Mesenchymal stem cell (in vitro differentiated cells and primary cell): Measurements from ENCODE around the gene PASK.
A peak's percentile ranks its signal among the peaks of the same experiment; 100 is the strongest.

Experiments used
- DNase-seq: peaks from one replicate; pipeline ENCODE4 v3.0.0-alpha.2; 2013
- H2AFZ ChIP-seq: one replicate; pipeline ENCODE4 v1.6.1; 2013; ENCODE audit warnings: low read depth, mild to moderate bottlenecking, control low read depth, inconsistent platforms, low read length, moderate library complexity
- H2AK5ac ChIP-seq: 2 replicates; pipeline ENCODE4 v1.6.1; 2013; ENCODE audit warnings: low read length, moderate library complexity, mild to moderate bottlenecking, inconsistent platforms; ENCODE audit not compliant: severe bottlenecking
- H2BK120ac ChIP-seq: one replicate; pipeline ENCODE4 v1.6.1; 2013; ENCODE audit warnings: low read depth, mild to moderate bottlenecking, inconsistent platforms, low read length, moderate library complexity
- H2BK12ac ChIP-seq, 2 experiments: one replicate each; pipeline ENCODE4 v1.6.1; 2013; ENCODE audit warnings: inconsistent platforms in 2 of 2, low read length in 2 of 2, mild to moderate bottlenecking in 2 of 2, moderate library complexity in 2 of 2, control low read depth in 1 of 2
- H2BK15ac ChIP-seq: one replicate; pipeline ENCODE4 v1.6.1; 2013; ENCODE audit warnings: mild to moderate bottlenecking, low read depth, inconsistent platforms; ENCODE audit not compliant: poor library complexity, severe bottlenecking
- H2BK5ac ChIP-seq: 2 replicates; pipeline ENCODE4 v1.6.1; 2013; ENCODE audit warnings: low read depth, mild to moderate bottlenecking, low read length, control low read depth, inconsistent platforms; ENCODE audit not compliant: poor library complexity, severe bottlenecking
- H3K14ac ChIP-seq, 2 experiments: one replicate each; pipeline ENCODE4 v1.6.1; 2013; ENCODE audit warnings: inconsistent platforms in 2 of 2, low read length in 2 of 2, control low read depth in 1 of 2, mild to moderate bottlenecking in 1 of 2, moderate library complexity in 1 of 2
- H3K18ac ChIP-seq, 2 experiments: one replicate each; pipeline ENCODE4 v1.6.1; 2013; ENCODE audit warnings: inconsistent platforms in 2 of 2, low read length in 2 of 2, control low read depth in 1 of 2, low read depth in 1 of 2, mild to moderate bottlenecking in 1 of 2
- H3K23ac ChIP-seq, 2 experiments: one replicate each; pipeline ENCODE4 v1.6.1; 2013; ENCODE audit warnings: inconsistent platforms in 2 of 2, low read length in 2 of 2, mild to moderate bottlenecking in 2 of 2, moderate library complexity in 2 of 2, control low read depth in 1 of 2
- H3K27ac ChIP-seq: 2 replicates; pipeline ENCODE4 v1.5.1; 2013; ENCODE audit warnings: mild to moderate bottlenecking, moderate library complexity, low read length, control low read depth, inconsistent platforms; ENCODE audit not compliant: poor library complexity, severe bottlenecking
- H3K27me3 ChIP-seq, 2 experiments: 2 replicates each; pipeline versions ENCODE4 v1.6.1 to v1.7.0; 2013; ENCODE audit warnings: low read length in 2 of 2, mild to moderate bottlenecking in 2 of 2, moderate library complexity in 2 of 2, control low read depth in 1 of 2, inconsistent platforms in 1 of 2; ENCODE audit not compliant: control insufficient read depth in 1 of 2, insufficient read depth in 1 of 2
- H3K36me3 ChIP-seq, 2 experiments: 2 replicates each; pipeline versions ENCODE4 v1.6.1 to v1.7.0; 2013; ENCODE audit warnings: low read length in 2 of 2, control low read depth in 1 of 2, inconsistent platforms in 1 of 2, low read depth in 1 of 2, mild to moderate bottlenecking in 1 of 2; ENCODE audit not compliant: insufficient read depth in 2 of 2, control insufficient read depth in 1 of 2
- H3K4ac ChIP-seq, 2 experiments: one replicate each; pipeline ENCODE4 v1.6.1; 2013; ENCODE audit warnings: inconsistent platforms in 2 of 2, low read length in 2 of 2, mild to moderate bottlenecking in 2 of 2, moderate library complexity in 2 of 2, control low read depth in 1 of 2, low read depth in 1 of 2
- H3K4me1 ChIP-seq: 2 replicates; pipeline ENCODE4 v1.6.1; 2013; ENCODE audit warnings: low read depth, low read length, control low read depth; ENCODE audit not compliant: control insufficient read depth, insufficient read depth
- H3K4me2 ChIP-seq: 2 replicates; pipeline ENCODE4 v1.6.1; 2013; ENCODE audit warnings: low read length, mild to moderate bottlenecking, inconsistent platforms; ENCODE audit not compliant: poor library complexity, severe bottlenecking
- H3K4me3 ChIP-seq, 2 experiments: 2 replicates each; pipeline versions ENCODE4 v1.5.1 to v1.7.0; 2013; ENCODE audit warnings: low read length in 2 of 2, mild to moderate bottlenecking in 2 of 2, control low read depth in 1 of 2, low read depth in 1 of 2; ENCODE audit not compliant: insufficient read depth in 1 of 2
- H3K79me1 ChIP-seq: replicated peaks from 2 replicates; pipeline ENCODE4 v1.6.1; 2013; ENCODE audit warnings: mild to moderate bottlenecking, control low read depth, low read length, inconsistent platforms; ENCODE audit not compliant: poor library complexity, severe bottlenecking
- H3K9ac ChIP-seq: 2 replicates; pipeline ENCODE4 v1.7.0; 2013; ENCODE audit warnings: mild to moderate bottlenecking, low read length, moderate library complexity
- H3K9me3 ChIP-seq: 2 replicates; pipeline ENCODE4 v1.7.0; 2013; ENCODE audit warnings: mild to moderate bottlenecking, low read length; ENCODE audit not compliant: control insufficient read depth
- H4K8ac ChIP-seq: one replicate; pipeline ENCODE4 v1.6.1; 2013; ENCODE audit warnings: inconsistent platforms, mild to moderate bottlenecking, low read length, moderate library complexity
- H4K91ac ChIP-seq: one replicate; pipeline ENCODE4 v1.6.1; 2013; ENCODE audit warnings: mild to moderate bottlenecking, low read length, inconsistent platforms
- WGBS: methylation state at CpG from one replicate; pipeline ENCODE4 v1.1.7; 2013; ENCODE audit warnings: mixed read lengths; 5-methylcytosine and 5-hydroxymethylcytosine counted together

PASK gene

GRCh38 chr2:241190291-241190981, 41.2 kb upstream of the PASK start:
- no peak overlapping the region for H3K18ac ChIP-seq
- no peak overlapping the region for H2BK15ac ChIP-seq
- H3K79me1 ChIP-seq = no peaks in the 10 kb centered on the region
- H3K14ac ChIP-seq = no peak overlapping the region
- H3K9me3 ChIP-seq = no peaks in the 10 kb centered on the region
- no peak overlapping the region for H3K23ac ChIP-seq
- H4K91ac ChIP-seq = no peak overlapping the region
- no peak overlapping the region for H2BK12ac ChIP-seq
- no peak overlapping the region for H2AK5ac ChIP-seq
- no peak for DNase-seq
- H4K8ac ChIP-seq = no peak overlapping the region
- 87% methylated on average over 17 of the region's 19 CpGs for WGBS
- no peak overlapping the region for H3K4ac ChIP-seq
- H3K27me3 ChIP-seq = peaks cover 7 to 38% of the 10 kb centered on the region in 2 experiments
- no peak overlapping the region for H3K27ac ChIP-seq
- no peak overlapping the region for H2BK120ac ChIP-seq
- H2BK5ac ChIP-seq = no peak overlapping the region
- no peak overlapping the region for H2AFZ ChIP-seq
- H3K4me2 ChIP-seq = no peak overlapping the region
- H3K4me1 ChIP-seq = peaks cover 3% of the 10 kb centered on the region
- no peak overlapping the region for H3K4me3 ChIP-seq
- no peaks in the 10 kb centered on the region for H3K36me3 ChIP-seq
- no peak overlapping the region for H3K9ac ChIP-seq

GRCh38 chr2:241189856-241190201, 40.6 kb upstream of the PASK start:
- H3K27ac ChIP-seq = no peak overlapping the region
- H4K91ac ChIP-seq = no peak overlapping the region

GRCh38 chr2:241189093-241189855, 40.0 kb upstream of the PASK start:
- Histone ChIP-seq H3K9ac (no peak overlapping the region), H2BK120ac (no peak overlapping the region), H3K79me1 (no peaks in the 10 kb centered on the region), H3K27me3 (peaks cover 7 to 30% of the 10 kb centered on the region in 2 experiments), H3K4me1 (peaks cover 3% of the 10 kb centered on the region), H2BK5ac (no peak overlapping the region), H3K4me3 (no peak overlapping the region), H3K9me3 (no peaks in the 10 kb centered on the region), H3K36me3 (no peaks in the 10 kb centered on the region), H3K4ac (no peak overlapping the region), H3K14ac (no peak overlapping the region), H3K18ac (no peak overlapping the region), H2BK12ac (no peak overlapping the region), H2AFZ (no peak overlapping the region), H4K91ac (no peak overlapping the region), H4K8ac (no peak overlapping the region), H3K23ac (no peak overlapping the region), H2BK15ac (no peak overlapping the region), H3K27ac (no peak overlapping the region), H3K4me2 (no peak overlapping the region), H2AK5ac (no peak overlapping the region)
- 94% methylated on average over 32 of the region's 32 CpGs for WGBS
- no peak for DNase-seq

More at GRCh38 chr2:241189856-241190201, 40.6 kb upstream of the PASK start:
- Histone ChIP-seq H2BK15ac (no peak overlapping the region), H4K8ac (no peak overlapping the region), H3K18ac (no peak overlapping the region), H2AK5ac (no peak overlapping the region), H3K9me3 (no peaks in the 10 kb centered on the region), H2AFZ (no peak overlapping the region), H2BK12ac (no peak overlapping the region), H3K79me1 (no peaks in the 10 kb centered on the region), H3K23ac (no peak overlapping the region), H3K4me3 (no peak overlapping the region), H3K9ac (no peak overlapping the region), H3K4ac (no peak overlapping the region), H3K4me2 (no peak overlapping the region), H3K14ac (no peak overlapping the region), H3K27me3 (peaks cover 7 to 32% of the 10 kb centered on the region in 2 experiments), H2BK120ac (no peak overlapping the region), H3K4me1 (peaks cover 3% of the 10 kb centered on the region), H3K36me3 (no peaks in the 10 kb centered on the region), H2BK5ac (no peak overlapping the region)
- WGBS = 88% methylated on average over 15 of the region's 15 CpGs
- DNase-seq = no peak

GRCh38 chr2:241188361-241189092, 39.3 kb upstream of the PASK start, which contains the start of gene ANO7:
ANO7 (plus strand) TSS chr2:241188677; CDS start chr2:241190064, 1,387 bp downstream.
- Histone ChIP-seq H3K18ac (no peak within 1 kb of the TSS), H3K79me1 (no peaks in the 10 kb centered on the region), H2BK5ac (no peak within 1 kb of the TSS), H3K9ac (no peak within 1 kb of the TSS), H2BK120ac (no peak within 1 kb of the TSS), H4K8ac (no peak within 1 kb of the TSS), H3K36me3 (peaks cover 0 to 3% of the 10 kb centered on the region in 2 experiments), H3K27ac (no peak within 1 kb of the TSS), H3K27me3 (peaks cover 7 to 30% of the 10 kb centered on the region in 2 experiments), H3K4me1 (peaks cover 3% of the 10 kb centered on the region), H2AK5ac (no peak within 1 kb of the TSS), H2BK12ac (no peak within 1 kb of the TSS), H3K4me3 (no peak within 1 kb of the TSS), H2BK15ac (no peak within 1 kb of the TSS), H3K9me3 (no peaks in the 10 kb centered on the region), H3K4ac (no peak within 1 kb of the TSS), H3K4me2 (no peak within 1 kb of the TSS), H3K23ac (no peak within 1 kb of the TSS), H3K14ac (peak within 1 kb of the TSS in 1 of 2 experiments; percentile 20), H4K91ac (peak within 1 kb of the TSS; percentile 41), H2AFZ (no peak within 1 kb of the TSS)
- 74% methylated on average over 21 of the region's 21 CpGs for WGBS
- no peak for DNase-seq
